GM19023 (cell line): Measurements from ENCODE around the gene NFATC2.

Experiments used
- ATAC-seq: cut with Tn5 transposase; IDR thresholded peaks from one replicate; pipeline ENCODE4 v1.9.1; 2021; ENCODE audit warnings: mild to moderate bottlenecking, moderate library complexity; ENCODE audit not compliant: unreplicated experiment

The NFATC2 gene

DNA sequence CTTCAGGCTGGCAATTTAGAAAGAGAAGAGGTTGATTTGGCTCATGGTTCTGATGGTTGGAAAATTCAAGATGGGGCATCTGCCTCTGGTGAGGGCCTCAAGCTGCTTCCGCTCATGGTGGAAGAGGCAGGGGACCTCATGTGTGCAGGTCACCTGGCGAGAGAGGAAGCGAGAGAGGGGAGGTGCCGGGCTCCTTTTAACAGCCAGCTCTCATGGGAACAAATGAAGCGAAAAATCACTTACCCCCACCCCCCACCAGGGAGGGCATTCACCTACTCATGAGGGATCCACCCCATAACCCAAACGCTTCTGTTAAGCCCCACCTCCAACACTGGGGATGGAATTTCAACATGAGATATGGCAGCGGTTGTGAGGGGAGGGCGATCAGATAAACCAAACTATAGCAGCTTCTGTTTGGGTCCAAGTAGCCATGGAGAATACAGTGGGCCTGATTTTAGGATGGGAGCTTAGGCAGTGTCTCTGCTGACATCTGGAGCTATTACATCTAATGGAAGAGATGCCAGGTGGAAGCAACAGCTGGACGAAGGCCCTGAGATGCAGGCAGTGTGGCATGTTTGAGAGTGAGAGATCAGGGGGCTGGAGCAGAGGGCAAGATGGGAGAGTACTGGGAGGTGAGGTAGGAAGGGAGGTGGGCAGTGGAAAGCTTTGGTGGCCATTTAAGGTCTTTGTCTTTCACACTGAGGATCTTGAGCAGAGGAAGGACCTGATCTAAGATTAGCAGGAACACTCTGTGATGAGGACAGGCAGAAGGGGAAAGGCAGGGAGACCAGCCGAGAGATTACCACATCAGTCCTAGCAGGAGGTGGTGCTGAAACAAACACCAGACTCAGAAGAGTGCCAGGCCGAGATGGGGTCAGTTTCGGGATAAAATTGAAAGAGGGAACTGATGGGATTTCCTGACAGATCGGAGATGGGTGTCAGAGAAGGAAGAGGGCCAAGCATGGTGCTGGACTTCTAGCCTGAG lies 161.8 kb downstream of the NFATC2 start:
- ATAC-seq, result no peak

- ATAC-seq, result no peak
Measured at GRCh38 chr20:51379601-51380341, 162.7 kb downstream of the NFATC2 start.

DNA sequence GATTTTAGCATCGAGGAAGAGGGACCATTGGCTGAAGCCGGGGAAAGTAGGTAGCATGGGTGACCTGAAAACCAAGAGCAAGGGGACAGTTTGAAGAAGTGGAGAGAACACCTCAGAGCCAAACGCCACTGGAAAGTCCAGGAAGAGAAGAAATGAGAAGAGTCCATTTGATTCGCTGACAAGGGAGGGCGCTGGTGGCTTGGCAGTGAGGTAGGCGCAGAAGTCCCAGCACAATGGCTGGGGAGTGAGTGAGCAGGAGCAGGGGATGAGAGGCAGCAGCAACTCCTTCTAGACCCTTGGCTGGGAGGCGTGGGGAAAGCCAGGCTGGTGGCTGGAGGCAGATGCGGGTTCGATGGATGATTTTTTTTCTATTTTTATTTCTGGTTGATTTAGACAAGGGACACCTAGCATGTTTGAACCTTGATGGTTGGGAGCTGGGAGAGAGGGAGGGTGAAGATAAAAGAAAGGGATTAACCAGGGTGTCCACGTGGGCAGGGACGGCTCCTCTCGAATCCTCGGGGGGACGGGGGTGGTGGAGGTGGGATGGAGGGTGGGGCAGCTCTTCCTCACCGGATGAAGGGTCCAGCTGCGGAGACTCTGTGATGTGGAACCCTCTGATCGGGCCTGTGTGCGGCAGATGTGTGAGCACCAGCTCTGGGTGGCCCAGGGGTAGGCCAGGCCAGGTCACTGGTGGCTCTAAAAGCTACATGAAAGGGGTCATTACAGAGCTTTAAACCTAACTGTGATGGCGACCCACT lies 164.2 kb downstream of the NFATC2 start:
- ATAC-seq, result no peak

DNA sequence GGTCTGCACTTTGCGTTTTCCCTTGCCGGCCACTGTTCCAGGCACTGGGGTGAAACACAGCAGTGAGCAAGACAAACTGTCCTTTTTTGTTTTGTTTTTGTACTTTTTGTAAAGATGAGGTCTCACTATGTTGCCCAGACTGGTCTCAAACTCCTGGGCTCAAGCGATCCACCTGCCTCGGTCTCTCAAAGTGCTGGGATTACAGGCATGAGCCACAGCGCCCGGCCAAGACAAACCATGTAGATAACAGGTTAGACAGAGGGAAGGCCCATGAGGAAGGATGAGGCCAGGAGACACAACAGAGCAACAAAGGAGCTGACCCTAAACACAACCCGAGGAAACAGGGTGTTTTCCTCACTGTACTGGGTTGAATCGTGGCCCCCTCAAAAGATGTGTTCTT lies 165.4 kb downstream of the NFATC2 start:
- ATAC-seq, result no peak

DNA sequence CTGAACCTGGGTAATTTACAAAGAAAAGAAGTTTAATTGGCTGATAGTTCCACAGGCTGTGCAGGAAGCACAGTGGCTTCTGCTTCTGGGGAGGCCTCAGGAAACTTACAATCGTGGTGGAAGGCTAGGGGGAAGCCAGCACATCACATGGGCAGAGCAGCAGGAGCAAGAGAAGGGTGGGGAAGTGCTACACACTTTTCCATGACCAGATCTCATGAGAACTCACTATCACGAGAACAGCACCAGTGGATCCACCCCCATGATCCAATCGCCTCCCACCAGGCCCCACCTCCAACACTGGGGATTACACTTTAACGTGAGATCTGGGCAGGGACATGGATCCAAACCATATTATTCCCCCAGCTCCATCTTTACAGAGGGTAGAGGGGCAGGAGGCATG lies 166.4 kb downstream of the NFATC2 start:
- ATAC-seq, result no peak

DNA sequence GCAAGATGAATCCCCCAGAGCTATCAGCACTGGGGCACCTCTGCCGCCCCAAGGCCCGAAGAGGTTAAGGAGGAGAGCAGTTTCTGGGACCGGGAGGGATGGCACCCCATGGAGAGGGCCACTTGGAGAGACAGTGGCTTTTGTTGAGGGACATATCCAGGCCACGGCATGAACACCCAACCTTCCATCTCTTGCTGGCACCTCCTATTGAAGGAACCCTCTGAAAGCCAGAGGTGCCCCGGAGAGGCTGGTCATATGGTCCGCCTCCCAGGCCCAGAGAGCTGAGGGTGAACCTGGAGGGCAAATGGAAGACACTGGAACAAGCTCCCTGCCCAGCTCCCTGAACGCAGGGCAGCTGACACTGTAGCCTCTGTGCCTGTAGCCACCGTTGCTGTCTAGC lies 167.0 kb downstream of the NFATC2 start:
- no peak for ATAC-seq

DNA sequence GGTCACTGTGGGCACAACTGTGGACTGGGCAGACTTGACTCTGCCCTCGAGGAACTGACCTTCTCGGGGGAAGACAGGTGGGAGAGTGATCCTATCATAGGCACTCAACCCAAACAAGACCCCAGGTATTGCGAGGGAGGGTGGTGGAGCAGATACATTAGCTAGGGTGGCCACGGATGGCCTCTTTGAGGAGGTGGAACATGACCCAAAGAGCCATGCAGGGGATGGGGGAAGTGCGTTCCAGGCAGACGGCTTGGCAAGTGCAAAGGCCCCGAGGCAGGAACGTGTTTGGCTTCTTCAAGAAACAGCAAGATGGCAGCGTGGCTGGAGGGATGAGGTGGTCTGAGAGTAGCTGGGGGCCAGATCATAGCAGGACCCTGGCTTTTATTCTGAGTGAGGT lies 167.6 kb downstream of the NFATC2 start:
- ATAC-seq, result no peak

DNA sequence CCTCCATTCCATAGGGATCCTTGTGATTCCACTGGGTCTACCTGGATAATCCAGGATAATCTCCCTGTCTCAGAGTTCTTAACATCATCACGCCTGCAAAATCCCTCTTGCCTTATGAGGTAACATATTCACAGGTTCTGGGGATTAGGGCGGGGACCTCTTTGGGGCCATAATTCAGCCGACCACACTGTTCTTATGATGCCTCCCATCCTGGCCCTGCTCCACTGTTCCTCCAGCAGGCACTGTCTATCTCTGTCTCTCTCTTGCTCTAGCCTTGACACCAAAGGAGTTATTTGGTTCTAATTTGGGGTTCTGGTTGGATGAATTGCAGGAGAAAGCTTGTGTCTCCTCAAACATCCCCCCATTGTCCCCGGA lies 168.1 kb downstream of the NFATC2 start:
- ATAC-seq, result no peak

- ATAC-seq, result no peak
Measured at GRCh38 chr20:51373713-51374455, 168.6 kb downstream of the NFATC2 start.

GRCh38 chr20:51372966-51373365 lies 169.6 kb downstream of the NFATC2 start:
- ATAC-seq, result no peak

- no peak for ATAC-seq
Measured at GRCh38 chr20:51372176-51372803, 170.2 kb downstream of the NFATC2 start.

GRCh38 chr20:51371720-51372119 lies 170.8 kb downstream of the NFATC2 start:
- ATAC-seq, result no peak

DNA sequence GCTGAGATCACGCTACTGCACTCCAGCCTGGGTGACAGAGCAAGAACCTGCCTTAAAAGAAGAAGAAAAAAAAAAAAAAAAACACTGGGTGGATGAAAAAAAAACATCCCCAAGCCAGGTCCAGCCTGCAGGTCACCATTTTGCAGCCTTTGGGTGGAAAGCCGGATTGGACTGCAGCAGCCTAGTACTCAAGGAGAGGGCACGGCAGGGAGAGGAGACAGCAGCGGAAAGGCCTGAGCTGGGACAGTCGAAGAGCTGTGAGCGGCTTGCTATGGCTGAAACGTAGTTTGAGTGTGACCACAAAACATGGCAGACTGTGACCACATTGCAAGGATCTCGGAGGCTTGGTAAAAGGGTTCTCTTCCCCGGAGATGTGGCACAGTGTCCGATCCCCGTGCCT lies 173.0 kb downstream of the NFATC2 start:
- ATAC-seq, result no peak

- ATAC-seq, result no peak
Measured at GRCh38 chr20:51368461-51369211, 173.9 kb downstream of the NFATC2 start.

- ATAC-seq, result no peak
Measured at GRCh38 chr20:51366155-51366886, 176.2 kb downstream of the NFATC2 start.

GRCh38 chr20:51365670-51366069 lies 176.8 kb downstream of the NFATC2 start:
- ATAC-seq, result no peak

DNA sequence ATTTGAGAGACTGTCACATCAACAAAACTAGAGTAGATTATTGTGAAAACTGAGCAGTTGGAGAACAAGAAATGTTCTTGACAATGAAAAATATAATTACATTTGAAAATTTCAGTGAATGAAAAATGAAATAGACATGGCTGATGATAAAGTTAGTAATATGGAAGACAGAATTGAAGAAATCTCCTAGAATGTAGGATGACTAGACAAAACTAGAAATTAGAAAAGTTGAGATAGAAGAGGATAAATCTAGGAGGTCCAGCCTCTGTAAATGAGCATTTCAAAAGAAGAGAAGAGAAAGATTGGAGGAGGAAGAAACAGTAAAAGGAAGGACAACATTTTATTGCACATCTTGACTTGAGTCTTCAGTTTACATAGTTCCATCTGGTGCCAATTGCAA lies 178.7 kb downstream of the NFATC2 start:
- no peak for ATAC-seq

DNA sequence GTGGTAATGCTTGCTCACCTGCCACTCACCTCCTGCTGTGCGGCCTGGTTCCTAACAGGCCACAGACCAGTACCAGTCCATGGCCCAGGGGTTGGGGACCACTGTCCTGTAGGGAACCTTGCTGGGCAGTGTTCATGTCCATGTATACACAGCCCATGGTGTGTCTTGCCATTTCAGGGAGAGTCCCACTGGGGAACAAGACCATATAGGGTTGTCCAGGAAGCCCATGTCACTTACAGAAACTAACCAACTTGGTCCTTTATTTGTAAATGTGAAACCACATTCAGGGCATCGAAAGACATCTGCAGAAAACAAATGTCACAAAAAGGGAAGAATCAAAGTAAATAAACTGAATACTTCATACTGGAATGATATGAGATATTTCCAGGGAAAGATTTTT lies 179.1 kb downstream of the NFATC2 start:
- no peak for ATAC-seq

DNA sequence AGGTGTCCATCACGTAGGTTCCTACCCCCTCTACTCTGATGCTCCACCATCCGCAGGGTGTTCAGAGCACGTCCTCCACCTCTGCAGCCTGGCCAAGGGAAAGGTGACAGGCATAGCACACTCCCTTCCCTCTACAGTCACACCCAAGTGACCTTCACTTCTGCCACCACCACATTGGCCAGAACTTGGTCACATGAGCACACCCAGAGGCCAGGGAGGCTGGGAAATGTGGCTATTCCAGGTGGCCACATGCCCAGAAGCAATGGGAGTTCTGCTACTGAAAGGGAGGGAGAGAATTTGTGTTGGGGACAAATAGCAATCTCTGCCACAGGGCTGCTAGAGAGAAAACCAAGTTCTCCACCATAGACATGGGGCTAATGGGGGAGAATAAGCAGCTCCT lies 180.3 kb downstream of the NFATC2 start:
- no peak for ATAC-seq
